ENCODE measurements around the gene TMEM150C.
"Not testable (repeated sequence)": the region's sequence is repeated elsewhere in the genome, so short reads cannot be mapped to it uniquely, and the experiment has no call there.

The TMEM150C gene

GRCh38 chr4:82567444-82567843 lies 5.7 kb upstream of the TMEM150C start:
- H3K4me1 ChIP-seq (ENCODE audit: control insufficient read depth in 1 of 2, insufficient read depth in 2 of 2, low read length in 2 of 2) = no peaks in the 10 kb centered on the region
- no peaks in the 10 kb centered on the region for H3K27me3 ChIP-seq (ENCODE audit: low read depth, low read length)
- H3K9me3 ChIP-seq (ENCODE audit: control insufficient read depth in 1 of 2, low read length in 2 of 2) = no peaks in the 10 kb centered on the region
- H3K36me3 ChIP-seq (ENCODE audit: control insufficient read depth in 1 of 2, insufficient read depth in 2 of 2, low read length in 2 of 2) = no peaks in the 10 kb centered on the region
- no peak overlapping the region for H3K4me3 ChIP-seq (ENCODE audit: low read depth in 1 of 2, low read length in 2 of 2)
- no peak overlapping the region for H3K27ac ChIP-seq (ENCODE audit: low read length)

- Histone ChIP-seq H3K36me3 (ENCODE audit: control insufficient read depth in 1 of 2, insufficient read depth in 2 of 2, low read length in 2 of 2) (no peaks in the 10 kb centered on the region), H3K4me1 (ENCODE audit: control insufficient read depth in 1 of 2, insufficient read depth in 2 of 2, low read length in 2 of 2) (peaks cover 0 to 4% of the 10 kb centered on the region in 2 donors), H3K4me3 (ENCODE audit: low read depth in 1 of 2, low read length in 2 of 2) (peak overlapping the region; percentile 53 to 65), H3K27me3 (ENCODE audit: low read depth, low read length) (no peaks in the 10 kb centered on the region), H3K27ac (ENCODE audit: low read length) (no peak overlapping the region), H3K9me3 (ENCODE audit: control insufficient read depth in 1 of 2, low read length in 2 of 2) (no peaks in the 10 kb centered on the region)
Observed at GRCh38 chr4:82562564-82562854, 721 bp upstream of the TMEM150C start.

GRCh38 chr4:82560853-82561785 lies 669 bp downstream of the TMEM150C start:
- H3K27me3 ChIP-seq (ENCODE audit: low read depth, low read length) = no peaks in the 10 kb centered on the region
- peak overlapping the region; percentile 55 to 64 for H3K4me3 ChIP-seq (ENCODE audit: low read depth in 1 of 2, low read length in 2 of 2)
- no peak overlapping the region for H3K27ac ChIP-seq (ENCODE audit: low read length)
- H3K36me3 ChIP-seq (ENCODE audit: control insufficient read depth in 1 of 2, insufficient read depth in 2 of 2, low read length in 2 of 2) = no peaks in the 10 kb centered on the region
- H3K4me1 ChIP-seq (ENCODE audit: control insufficient read depth in 1 of 2, insufficient read depth in 2 of 2, low read length in 2 of 2) = peaks cover 0 to 4% of the 10 kb centered on the region in 2 donors
- H3K9me3 ChIP-seq (ENCODE audit: control insufficient read depth in 1 of 2, low read length in 2 of 2) = no peaks in the 10 kb centered on the region

- H3K4me1 ChIP-seq (ENCODE audit: control insufficient read depth in 1 of 2, insufficient read depth in 2 of 2, low read length in 2 of 2) = peaks cover 0 to 4% of the 10 kb centered on the region in 2 donors
- H3K9me3 ChIP-seq (ENCODE audit: control insufficient read depth in 1 of 2, low read length in 2 of 2) = no peaks in the 10 kb centered on the region
- no peak overlapping the region for H3K27ac ChIP-seq (ENCODE audit: low read length)
- no peaks in the 10 kb centered on the region for H3K27me3 ChIP-seq (ENCODE audit: low read depth, low read length)
- no peaks in the 10 kb centered on the region for H3K36me3 ChIP-seq (ENCODE audit: control insufficient read depth in 1 of 2, insufficient read depth in 2 of 2, low read length in 2 of 2)
- no peak overlapping the region for H3K4me3 ChIP-seq (ENCODE audit: low read depth in 1 of 2, low read length in 2 of 2)
Observed at GRCh38 chr4:82559735-82560120, 2.1 kb downstream of the TMEM150C start.

GRCh38 chr4:82559090-82559734 lies 2.6 kb downstream of the TMEM150C start:
- not testable (repeated sequence) for H3K9me3 ChIP-seq (ENCODE audit: control insufficient read depth in 1 of 2, low read length in 2 of 2); H3K27me3 ChIP-seq (ENCODE audit: low read depth, low read length); H3K36me3 ChIP-seq (ENCODE audit: control insufficient read depth in 1 of 2, insufficient read depth in 2 of 2, low read length in 2 of 2); H3K4me3 ChIP-seq (ENCODE audit: low read depth in 1 of 2, low read length in 2 of 2); H3K27ac ChIP-seq (ENCODE audit: low read length); H3K4me1 ChIP-seq (ENCODE audit: control insufficient read depth in 1 of 2, insufficient read depth in 2 of 2, low read length in 2 of 2)

GRCh38 chr4:82555276-82555675 lies 6.5 kb downstream of the TMEM150C start:
- Histone ChIP-seq H3K27me3 (ENCODE audit: low read depth, low read length) (no peaks in the 10 kb centered on the region), H3K4me3 (ENCODE audit: low read depth in 1 of 2, low read length in 2 of 2) (no peak overlapping the region), H3K36me3 (ENCODE audit: control insufficient read depth in 1 of 2, insufficient read depth in 2 of 2, low read length in 2 of 2) (no peaks in the 10 kb centered on the region), H3K4me1 (ENCODE audit: control insufficient read depth in 1 of 2, insufficient read depth in 2 of 2, low read length in 2 of 2) (no peaks in the 10 kb centered on the region), H3K27ac (ENCODE audit: low read length) (no peak overlapping the region), H3K9me3 (ENCODE audit: control insufficient read depth in 1 of 2, low read length in 2 of 2) (no peaks in the 10 kb centered on the region)

GRCh38 chr4:82553020-82553419 lies 8.8 kb downstream of the TMEM150C start:
- no peak overlapping the region for H3K4me3 ChIP-seq (ENCODE audit: low read depth in 1 of 2, low read length in 2 of 2)
- no peak overlapping the region for H3K27ac ChIP-seq (ENCODE audit: low read length)
- no peaks in the 10 kb centered on the region for H3K36me3 ChIP-seq (ENCODE audit: control insufficient read depth in 1 of 2, insufficient read depth in 2 of 2, low read length in 2 of 2)
- H3K27me3 ChIP-seq (ENCODE audit: low read depth, low read length) = no peaks in the 10 kb centered on the region
- no peaks in the 10 kb centered on the region for H3K9me3 ChIP-seq (ENCODE audit: control insufficient read depth in 1 of 2, low read length in 2 of 2)
- no peaks in the 10 kb centered on the region for H3K4me1 ChIP-seq (ENCODE audit: control insufficient read depth in 1 of 2, insufficient read depth in 2 of 2, low read length in 2 of 2)

- Histone ChIP-seq H3K4me3 (ENCODE audit: low read depth in 1 of 2, low read length in 2 of 2) (no peak overlapping the region), H3K27me3 (ENCODE audit: low read depth, low read length) (no peaks in the 10 kb centered on the region), H3K9me3 (ENCODE audit: control insufficient read depth in 1 of 2, low read length in 2 of 2) (no peaks in the 10 kb centered on the region), H3K4me1 (ENCODE audit: control insufficient read depth in 1 of 2, insufficient read depth in 2 of 2, low read length in 2 of 2) (no peaks in the 10 kb centered on the region), H3K36me3 (ENCODE audit: control insufficient read depth in 1 of 2, insufficient read depth in 2 of 2, low read length in 2 of 2) (no peaks in the 10 kb centered on the region), H3K27ac (ENCODE audit: low read length) (no peak overlapping the region)
Observed at GRCh38 chr4:82551734-82552133, 10.1 kb downstream of the TMEM150C start.

GRCh38 chr4:82547850-82548249 lies 13.9 kb downstream of the TMEM150C start:
- H3K36me3 ChIP-seq (ENCODE audit: control insufficient read depth in 1 of 2, insufficient read depth in 2 of 2, low read length in 2 of 2); H3K4me1 ChIP-seq (ENCODE audit: control insufficient read depth in 1 of 2, insufficient read depth in 2 of 2, low read length in 2 of 2); H3K27me3 ChIP-seq (ENCODE audit: low read depth, low read length); H3K4me3 ChIP-seq (ENCODE audit: low read depth in 1 of 2, low read length in 2 of 2); H3K9me3 ChIP-seq (ENCODE audit: control insufficient read depth in 1 of 2, low read length in 2 of 2); H3K27ac ChIP-seq (ENCODE audit: low read length): not testable (repeated sequence)

GRCh38 chr4:82543131-82543530 lies 18.7 kb downstream of the TMEM150C start:
- Histone ChIP-seq H3K36me3 (ENCODE audit: control insufficient read depth in 1 of 2, insufficient read depth in 2 of 2, low read length in 2 of 2) (no peaks in the 10 kb centered on the region), H3K27ac (ENCODE audit: low read length) (no peak overlapping the region)

GRCh38 chr4:82542642-82543041 lies 19.1 kb downstream of the TMEM150C start:
- Histone ChIP-seq H3K9me3 (ENCODE audit: control insufficient read depth in 1 of 2, low read length in 2 of 2) (no peaks in the 10 kb centered on the region), H3K27ac (ENCODE audit: low read length) (no peak overlapping the region), H3K27me3 (ENCODE audit: low read depth, low read length) (no peaks in the 10 kb centered on the region), H3K36me3 (ENCODE audit: control insufficient read depth in 1 of 2, insufficient read depth in 2 of 2, low read length in 2 of 2) (no peaks in the 10 kb centered on the region), H3K4me3 (ENCODE audit: low read depth in 1 of 2, low read length in 2 of 2) (no peak overlapping the region), H3K4me1 (ENCODE audit: control insufficient read depth in 1 of 2, insufficient read depth in 2 of 2, low read length in 2 of 2) (no peaks in the 10 kb centered on the region)

More at GRCh38 chr4:82543131-82543530, 18.7 kb downstream of the TMEM150C start:
- Histone ChIP-seq H3K27me3 (ENCODE audit: low read depth, low read length) (no peaks in the 10 kb centered on the region), H3K4me1 (ENCODE audit: control insufficient read depth in 1 of 2, insufficient read depth in 2 of 2, low read length in 2 of 2) (no peaks in the 10 kb centered on the region), H3K4me3 (ENCODE audit: low read depth in 1 of 2, low read length in 2 of 2) (no peak overlapping the region), H3K9me3 (ENCODE audit: control insufficient read depth in 1 of 2, low read length in 2 of 2) (no peaks in the 10 kb centered on the region)

Measured in muscle layer of duodenum (tissue), 2 donors.